ENCODE results near the gene SCARF2. TPM values are rescaled to one million over a fixed set of nuclear protein-coding genes. Genes with fewer than 3 reads are reported as not detected.

Gene SCARF2
- total and polyA plus RNA-seq, 2 donors from 2014 or later: 5.0 to 12.3 TPM

- H3K27ac ChIP-seq (ENCODE audit: low read depth in 2 of 2, low read length in 2 of 2): no peak overlapping the region
- intact Hi-C loops (cut with DNase I): no loop called here
- no peak overlapping the region for H3K4me3 ChIP-seq (ENCODE audit: low read length in 3 of 3)
- no peak for TF ChIP-seq CTCF (IDR thresholded peaks at IDR 0.05; ENCODE audit: borderline replicate concordance, extremely low read depth, insufficient read depth)
- DNase-seq (no peak), FAIRE-seq (no peak)
- peaks cover 0 to 15% (median 6%) of the 10 kb centered on the region in 3 donors for H3K36me3 ChIP-seq (ENCODE audit: control insufficient read depth in 2 of 3, insufficient read depth in 3 of 3, low read length in 3 of 3)
- H3K9ac ChIP-seq (ENCODE audit: low read length in 3 of 3): no peak overlapping the region
- H3K4me1 ChIP-seq (ENCODE audit: control insufficient read depth in 2 of 3, insufficient read depth in 2 of 3, low read depth in 1 of 3, low read length in 3 of 3): no peaks in the 10 kb centered on the region
- no peaks in the 10 kb centered on the region for H3K9me3 ChIP-seq (ENCODE audit: control insufficient read depth in 2 of 3, insufficient read depth in 1 of 3, low read length in 3 of 3)
- no peaks in the 10 kb centered on the region for H3K27me3 ChIP-seq (ENCODE audit: control insufficient read depth, insufficient read depth, low read length)
Measured at GRCh38 chr22:20450551-20450906, 12.9 kb upstream of the SCARF2 start.

GRCh38 chr22:20449819-20450550 lies 12.4 kb upstream of the SCARF2 start:
- Histone ChIP-seq H3K27ac (ENCODE audit: low read depth in 2 of 2, low read length in 2 of 2) (no peak overlapping the region), H3K9ac (ENCODE audit: low read length in 3 of 3) (no peak overlapping the region), H3K27me3 (ENCODE audit: control insufficient read depth, insufficient read depth, low read length) (no peaks in the 10 kb centered on the region), H3K4me3 (ENCODE audit: low read length in 3 of 3) (no peak overlapping the region), H3K36me3 (ENCODE audit: control insufficient read depth in 2 of 3, insufficient read depth in 3 of 3, low read length in 3 of 3) (peaks cover 0 to 15% (median 6%) of the 10 kb centered on the region in 3 donors), H3K9me3 (ENCODE audit: control insufficient read depth in 2 of 3, insufficient read depth in 1 of 3, low read length in 3 of 3) (no peaks in the 10 kb centered on the region), H3K4me1 (ENCODE audit: control insufficient read depth in 2 of 3, insufficient read depth in 2 of 3, low read depth in 1 of 3, low read length in 3 of 3) (no peaks in the 10 kb centered on the region)
- DNase-seq: peak in 1 of 5 donors; percentile 56
- intact Hi-C loops (cut with DNase I): no loop called here
- TF ChIP-seq CTCF (IDR thresholded peaks at IDR 0.05; ENCODE audit: borderline replicate concordance, extremely low read depth, insufficient read depth): no peak
- FAIRE-seq: no peak

- no peaks in the 10 kb centered on the region for H3K27me3 ChIP-seq (ENCODE audit: control insufficient read depth, insufficient read depth, low read length)
- no peaks in the 10 kb centered on the region for H3K4me1 ChIP-seq (ENCODE audit: control insufficient read depth in 2 of 3, insufficient read depth in 2 of 3, low read depth in 1 of 3, low read length in 3 of 3)
- intact Hi-C loops (cut with DNase I): no loop called here
- H3K36me3 ChIP-seq (ENCODE audit: control insufficient read depth in 2 of 3, insufficient read depth in 3 of 3, low read length in 3 of 3): peaks cover 0 to 18% (median 8%) of the 10 kb centered on the region in 3 donors
- no peak overlapping the region for H3K4me3 ChIP-seq (ENCODE audit: low read length in 3 of 3)
- no peak overlapping the region for H3K27ac ChIP-seq (ENCODE audit: low read depth in 2 of 2, low read length in 2 of 2)
- peak in 1 of 5 donors; percentile 11 for DNase-seq
- FAIRE-seq: no peak
- no peaks in the 10 kb centered on the region for H3K9me3 ChIP-seq (ENCODE audit: control insufficient read depth in 2 of 3, insufficient read depth in 1 of 3, low read length in 3 of 3)
- no peak overlapping the region for H3K9ac ChIP-seq (ENCODE audit: low read length in 3 of 3)
- no peak for TF ChIP-seq CTCF (IDR thresholded peaks at IDR 0.05; ENCODE audit: borderline replicate concordance, extremely low read depth, insufficient read depth)
Measured at GRCh38 chr22:20448630-20449029, 11.0 kb upstream of the SCARF2 start.

Measured in kidney (tissue), 14 donors.